Activated CD8-positive, alpha-beta memory T cell treated with anti-CD3 and anti-CD28 coated beads for 36 hours (primary cell): ENCODE results near the gene FAM170A. TPM values are rescaled to one million over a fixed set of nuclear protein-coding genes. Genes with fewer than 3 reads are reported as not detected.

ENCODE experiments used
- CTCF ChIA-PET: fragments of 350-600 bp; sonication (Branson Sonifier 250); formaldehyde crosslinking; loops from one replicate; lab custom pipeline; 2021; ENCODE audit warnings: antibody characterized with exemption; lab: Charles Lee
- POLR2A ChIA-PET: fragments of 350-600 bp; sonication (Branson Sonifier 250); formaldehyde crosslinking; loops from one replicate; lab custom pipeline; 2021; ENCODE audit warnings: antibody characterized with exemption; lab: Charles Lee
- total RNA-seq, 2 experiments: library from RNA; stranded (reverse); gene quantifications; one replicate each; pipeline ENCODE4 v1.2.3, GENCODE V29; 2021

FAM170A gene
- total RNA-seq: not detected

GRCh38 chr5:119629339-119629738 lies at the start of gene FAM170A:
FAM170A (plus strand) TSS chr5:119629558; CDS start chr5:119629769, 211 bp downstream.
- POLR2A ChIA-PET: no interaction called here

GRCh38 chr5:119582987-119583386 lies 46.4 kb upstream of the FAM170A start:
- CTCF ChIA-PET: no interaction called here
- POLR2A ChIA-PET: no interaction called here

More at GRCh38 chr5:119629339-119629738, at the start of gene FAM170A:
- CTCF ChIA-PET: no interaction called here

GRCh38 chr5:119583684-119584083 lies 45.7 kb upstream of the FAM170A start:
- ChIA-PET POLR2A (no interaction called here), CTCF (no interaction called here)

- POLR2A ChIA-PET: no interaction called here
- CTCF ChIA-PET: no interaction called here
Measured at GRCh38 chr5:119596046-119596445, 33.3 kb upstream of the FAM170A start.

- ChIA-PET CTCF (no interaction called here), POLR2A (no interaction called here)
Measured at GRCh38 chr5:119597728-119598298, 31.5 kb upstream of the FAM170A start.

GRCh38 chr5:119613937-119614336 lies 15.4 kb upstream of the FAM170A start:
- POLR2A ChIA-PET: no interaction called here
- CTCF ChIA-PET: no interaction called here

- POLR2A ChIA-PET: no interaction called here
- CTCF ChIA-PET: no interaction called here
Measured at GRCh38 chr5:119614838-119615237, 14.5 kb upstream of the FAM170A start.

GRCh38 chr5:119626086-119626485 lies 3.3 kb upstream of the FAM170A start:
- CTCF ChIA-PET: no interaction called here
- POLR2A ChIA-PET: no interaction called here

- ChIA-PET CTCF (no interaction called here), POLR2A (no interaction called here)
Measured at GRCh38 chr5:119630752-119631440, 1.5 kb downstream of the FAM170A start.

- ChIA-PET POLR2A (no interaction called here), CTCF (no interaction called here)
Measured at GRCh38 chr5:119631660-119632059, 2.3 kb downstream of the FAM170A start.

GRCh38 chr5:119651486-119651885 lies 22.1 kb downstream of the FAM170A start:
- POLR2A ChIA-PET: no interaction called here

GRCh38 chr5:119655061-119655460 lies 25.7 kb downstream of the FAM170A start:
- CTCF ChIA-PET: no interaction called here

More at GRCh38 chr5:119651486-119651885, 22.1 kb downstream of the FAM170A start:
- CTCF ChIA-PET: no interaction called here

GRCh38 chr5:119656023-119656422 lies 26.7 kb downstream of the FAM170A start:
- POLR2A ChIA-PET: no interaction called here
- CTCF ChIA-PET: no interaction called here

More at GRCh38 chr5:119655061-119655460, 25.7 kb downstream of the FAM170A start:
- POLR2A ChIA-PET: no interaction called here

GRCh38 chr5:119666542-119666941 lies 37.2 kb downstream of the FAM170A start:
- CTCF ChIA-PET: no interaction called here

GRCh38 chr5:119678351-119679028 lies 49.1 kb downstream of the FAM170A start:
- ChIA-PET POLR2A (no interaction called here), CTCF (no interaction called here)

More at GRCh38 chr5:119666542-119666941, 37.2 kb downstream of the FAM170A start:
- POLR2A ChIA-PET: no interaction called here

GRCh38 chr5:119680080-119680479 lies 50.7 kb downstream of the FAM170A start:
- ChIA-PET CTCF (no interaction called here), POLR2A (no interaction called here)

GRCh38 chr5:119681734-119682133 lies 52.4 kb downstream of the FAM170A start:
- POLR2A ChIA-PET: no interaction called here
- CTCF ChIA-PET: no interaction called here

GRCh38 chr5:119682372-119682771 lies 53.0 kb downstream of the FAM170A start:
- ChIA-PET CTCF (no interaction called here), POLR2A (no interaction called here)
